Thyroid gland (tissue), 4 donors: Measurements from ENCODE around the gene BAIAP3. TPM values are rescaled to one million over a fixed set of nuclear protein-coding genes. Genes with fewer than 3 reads are reported as not detected.

Experiments
- DNase-seq, 2 donors: peaks; one replicate each; pipeline ENCODE4 v3.0.0-alpha.2; 2019
- H3K27ac ChIP-seq, 3 donors: fragments of 200-600 bp; sonication (generic); 1 replicate in 2 of 3; 2 replicates in 1 of 3; pipeline ENCODE4 v1.5.1; 2016 to 2019; ENCODE audit warnings: mild to moderate bottlenecking in 1 of 3, moderate library complexity in 1 of 3
- H3K27me3 ChIP-seq: fragments of 200-600 bp; sonication (generic); one replicate; pipeline ENCODE4 v1.5.1; 2019
- H3K36me3 ChIP-seq, 2 donors: fragments of 200-600 bp; sonication (generic); one replicate each; pipeline ENCODE4 v1.5.1; 2016 to 2019
- H3K4me1 ChIP-seq, 2 donors: fragments of 200-600 bp; sonication (generic); one replicate each; pipeline ENCODE4 v1.5.1; 2017 to 2019
- H3K4me3 ChIP-seq, 3 donors: fragments of 200-600 bp; sonication (generic); replicated peaks in 1 of 3; 1 replicate in 2 of 3; 2 replicates in 1 of 3; pipeline ENCODE4 v1.5.1; 2016; ENCODE audit warnings: mild to moderate bottlenecking in 1 of 3
- H3K9me3 ChIP-seq: fragments of 200-600 bp; sonication (generic); one replicate; pipeline ENCODE4 v1.5.1; 2017
- CTCF ChIP-seq, 6 experiments: fragments of 200-600 bp in 3 of 6; fragments of 450-650 bp in 3 of 6; sonication (generic) in 3 of 6; IDR thresholded peaks; one replicate each; pipeline ENCODE4 v1.5.1; 2016 to 2019; ENCODE audit warnings: antibody characterized with exemption in 6 of 6, mild to moderate bottlenecking in 2 of 6, inconsistent platforms in 1 of 6, moderate library complexity in 1 of 6
- POLR2A ChIP-seq, 2 donors: fragments of 450-650 bp; IDR thresholded peaks; one replicate each; pipeline ENCODE4 v1.6.1; 2017; ENCODE audit warnings: antibody characterized with exemption in 2 of 2, mild to moderate bottlenecking in 2 of 2, moderate library complexity in 1 of 2
- WGBS, 2 donors: methylation state at CpG; one replicate each; pipeline ENCODE4 v1.1.5; 2017; 5-methylcytosine and 5-hydroxymethylcytosine counted together
- intact Hi-C: fragments of 100-400 bp; cut with DNase I; formaldehyde crosslinking; loops from one replicate; pipeline ENCODE4 v1.15.1; 2023
- total RNA-seq, 4 donors: library from RNA; depleted of rRNA; stranded (reverse); fragments of >200 nt; gene quantifications; one replicate each; pipeline ENCODE4 v1.2.3, GENCODE V29; 2016

The BAIAP3 gene
- total RNA-seq, 4 donors from 2014 or later, result 0.45 to 3.0 (median 1.6) TPM

DNA sequence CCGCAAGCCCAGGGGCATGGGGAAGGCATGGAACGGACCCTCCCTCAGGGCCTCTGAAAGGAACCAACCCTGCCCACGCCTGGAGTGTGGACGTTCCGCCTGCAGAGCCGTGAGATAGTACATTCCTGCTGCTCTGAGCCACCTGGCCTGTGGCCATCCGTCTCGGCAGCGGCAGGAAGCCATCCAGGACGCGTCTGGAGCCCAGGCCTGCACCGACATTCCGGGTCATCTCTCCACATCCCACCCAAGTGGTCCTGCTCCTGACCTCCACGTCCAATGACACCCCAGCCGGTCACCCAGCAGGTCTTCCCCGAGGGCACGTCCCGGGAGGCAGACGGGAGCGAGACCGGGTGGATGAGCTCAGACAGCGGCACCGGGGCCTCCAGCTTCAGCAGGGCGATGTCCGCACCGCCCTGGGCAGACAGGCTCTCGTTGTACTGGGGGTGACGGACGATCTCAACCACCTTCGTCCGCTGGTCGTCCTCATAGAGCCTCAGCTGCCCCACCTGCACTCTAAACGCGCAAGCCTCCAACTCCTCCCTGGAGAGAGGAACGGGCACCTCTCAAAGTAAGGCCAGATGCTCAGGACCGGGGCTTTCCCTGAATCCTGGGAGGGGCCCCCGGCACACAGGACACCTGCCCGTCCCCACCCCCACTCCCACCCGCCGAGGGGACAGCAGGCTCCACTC lies 45.3 kb upstream of the BAIAP3 start:
- peak in 1 of 2 donors; percentile 16 for DNase-seq
- H3K36me3 ChIP-seq, result no peaks in the 10 kb centered on the region
- H3K4me3 ChIP-seq, result no peak overlapping the region
- H3K27ac ChIP-seq, result no peak overlapping the region
- H3K27me3 ChIP-seq, result no peaks in the 10 kb centered on the region
- WGBS, 2 donors, result 47 to 68% methylated on average over 16 to 19 of the region's 40 CpGs
- no peaks in the 10 kb centered on the region for H3K4me1 ChIP-seq
- no peaks in the 10 kb centered on the region for H3K9me3 ChIP-seq
- no peak for TF ChIP-seq POLR2A (IDR thresholded peaks at IDR 0.05)
- TF ChIP-seq CTCF (IDR thresholded peaks at IDR 0.05), result no peak
- intact Hi-C loops, result no loop called here

DNA sequence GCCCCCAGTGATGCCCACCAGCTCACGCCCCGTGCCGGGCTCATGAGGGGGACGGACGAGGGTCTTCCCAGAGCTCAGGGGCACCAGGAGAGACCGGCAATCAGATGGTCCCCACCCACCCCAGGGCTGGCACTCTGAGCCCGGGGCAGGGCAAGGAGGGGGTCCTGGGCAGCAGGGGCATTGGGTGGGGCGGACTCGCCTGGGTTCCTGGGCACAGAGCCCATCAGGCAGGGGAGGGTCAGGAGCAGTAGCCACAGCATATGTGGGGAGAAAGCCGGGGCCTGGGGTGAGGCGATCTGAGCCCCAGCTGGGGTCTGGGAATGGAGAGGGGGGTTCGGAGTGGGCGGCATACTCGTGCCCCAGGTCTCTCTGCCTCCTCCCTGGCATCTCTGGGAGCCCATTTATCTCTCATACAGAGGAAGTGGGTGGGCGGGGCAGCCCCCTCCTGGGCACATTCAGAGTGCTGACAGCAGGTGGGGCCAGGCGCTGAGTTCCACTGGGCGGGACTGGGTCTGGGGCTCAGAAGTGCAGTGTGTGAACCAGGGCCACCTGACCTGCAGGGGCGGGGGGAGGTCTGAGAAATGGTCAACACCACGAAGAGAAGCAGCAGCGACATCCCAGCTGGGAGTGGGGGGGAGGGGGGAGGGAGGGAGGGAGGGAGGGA lies 44.5 kb upstream of the BAIAP3 start:
- WGBS, 2 donors, result 38 to 53% methylated on average over 8 to 15 of the region's 20 CpGs
- intact Hi-C loops, result no loop called here
- Histone ChIP-seq H3K27me3 (no peaks in the 10 kb centered on the region), H3K9me3 (no peaks in the 10 kb centered on the region), H3K36me3 (no peaks in the 10 kb centered on the region), H3K4me3 (no peak overlapping the region), H3K27ac (no peak overlapping the region), H3K4me1 (no peaks in the 10 kb centered on the region)
- TF ChIP-seq CTCF (IDR thresholded peaks at IDR 0.05) (no peak), POLR2A (IDR thresholded peaks at IDR 0.05) (no peak)
- DNase-seq, result no peak

GRCh38 chr16:1289477-1289866 lies 44.0 kb upstream of the BAIAP3 start:
- Histone ChIP-seq H3K4me3 (no peak overlapping the region), H3K27ac (no peak overlapping the region), H3K27me3 (no peaks in the 10 kb centered on the region), H3K36me3 (no peaks in the 10 kb centered on the region), H3K4me1 (no peaks in the 10 kb centered on the region), H3K9me3 (no peaks in the 10 kb centered on the region)
- TF ChIP-seq POLR2A (IDR thresholded peaks at IDR 0.05) (no peak), CTCF (IDR thresholded peaks at IDR 0.05) (no peak)
- no peak for DNase-seq
- intact Hi-C loops, result no loop called here
- 7 to 8% methylated on average over 12 to 14 of the region's 17 CpGs for WGBS, 2 donors

DNA sequence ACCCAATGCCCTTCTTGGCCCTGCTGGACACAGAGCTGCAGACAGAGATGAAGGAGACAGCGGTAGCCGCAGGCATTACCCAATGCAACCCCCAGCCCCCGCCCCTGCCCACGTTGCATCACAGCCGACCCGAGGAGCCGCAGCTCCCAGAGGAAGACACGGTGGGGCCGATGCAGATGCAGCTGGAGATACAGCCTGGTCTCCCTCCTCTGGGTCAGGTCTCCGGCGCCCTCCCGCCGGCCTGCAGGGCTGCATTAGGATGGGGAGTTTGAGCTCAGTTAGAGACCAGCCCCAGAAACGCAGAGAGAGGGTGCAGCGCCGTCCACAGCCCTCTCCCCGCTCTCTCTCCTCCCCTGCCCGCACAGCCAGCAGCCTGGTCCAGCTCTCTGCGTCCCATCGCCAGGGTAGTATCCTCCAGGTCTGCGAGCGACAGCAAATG lies 43.4 kb upstream of the BAIAP3 start:
- Histone ChIP-seq H3K27me3 (no peaks in the 10 kb centered on the region), H3K9me3 (no peaks in the 10 kb centered on the region)
- 37 to 41% methylated on average over 9 to 16 of the region's 22 CpGs for WGBS, 2 donors

More for the DNA sequence above, 43.4 kb upstream of the BAIAP3 start:
- DNase-seq, result no peak
- H3K27ac ChIP-seq, result no peak overlapping the region
- no peaks in the 10 kb centered on the region for H3K36me3 ChIP-seq
- TF ChIP-seq CTCF (IDR thresholded peaks at IDR 0.05) (no peak), POLR2A (IDR thresholded peaks at IDR 0.05) (no peak)
- H3K4me3 ChIP-seq, result no peak overlapping the region
- intact Hi-C loops, result no loop called here
- no peaks in the 10 kb centered on the region for H3K4me1 ChIP-seq
